Cardiac atrium fibroblast (primary cell): Measurements from ENCODE around the gene HEATR5B. TPM values are rescaled to one million over a fixed set of nuclear protein-coding genes. Genes with fewer than 3 reads are reported as not detected.

Experiments
- total RNA-seq: library from RNA; depleted of rRNA; stranded (reverse); fragments of >200 nt; gene quantifications from 2 replicates; pipeline ENCODE4 v1.2.3, GENCODE V29; 2015

Gene HEATR5B
- total RNA-seq, result 8.8 and 15.7 TPM in 2 replicates

DNA sequence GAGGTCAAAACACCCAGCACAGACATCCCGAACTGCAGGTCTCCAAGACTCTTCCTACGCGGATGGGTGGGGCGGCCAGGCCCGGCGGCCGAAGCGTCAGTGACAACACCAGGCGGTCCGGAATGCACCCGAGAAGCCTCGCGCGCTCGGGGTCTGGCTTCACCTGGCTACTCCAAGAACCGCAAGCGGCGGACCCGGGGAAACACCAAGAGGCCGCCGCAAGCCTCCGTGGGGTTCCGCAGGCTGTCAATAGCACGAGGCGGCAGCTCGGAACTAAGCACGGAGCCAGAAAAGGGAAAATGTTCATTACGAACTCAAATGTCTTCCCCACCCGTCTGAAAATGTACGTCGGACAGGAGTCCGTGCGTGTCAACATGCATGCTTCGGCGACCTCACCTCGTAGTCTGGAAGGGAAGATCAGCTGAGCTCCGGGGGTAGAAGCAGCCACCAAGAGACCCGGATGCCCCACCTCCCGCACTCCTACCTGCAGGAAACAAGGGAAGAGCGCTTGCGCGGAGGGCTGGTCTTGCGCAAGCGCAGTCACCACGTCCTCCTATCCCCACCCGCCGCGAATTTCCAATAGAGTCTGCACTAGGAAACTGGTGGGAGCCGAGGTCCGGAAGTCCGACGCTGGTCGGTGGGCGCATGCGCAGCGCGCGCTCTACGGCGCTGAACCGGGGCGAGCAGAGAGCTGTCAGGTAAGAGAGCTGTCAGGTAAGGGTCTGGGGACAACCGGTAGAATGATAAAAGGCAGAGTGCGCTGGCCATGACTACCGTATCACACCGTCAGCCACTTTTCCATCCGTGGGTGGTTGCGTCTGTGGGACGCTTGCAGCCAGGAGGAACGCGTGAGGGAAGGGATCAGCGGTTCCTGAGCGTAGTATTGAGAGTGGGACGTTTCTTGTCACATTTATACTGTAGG is at the start of gene HEATR5B, which contains the start of gene GPATCH11:
HEATR5B (minus strand) TSS at position 500 of the 922 bp plus-strand sequence. CDS start 958 bp downstream, outside the sequence.
GPATCH11 (plus strand) TSS at position 646 of the 922 bp plus-strand sequence. CDS start 3,864 bp downstream, outside the sequence.

DNA sequence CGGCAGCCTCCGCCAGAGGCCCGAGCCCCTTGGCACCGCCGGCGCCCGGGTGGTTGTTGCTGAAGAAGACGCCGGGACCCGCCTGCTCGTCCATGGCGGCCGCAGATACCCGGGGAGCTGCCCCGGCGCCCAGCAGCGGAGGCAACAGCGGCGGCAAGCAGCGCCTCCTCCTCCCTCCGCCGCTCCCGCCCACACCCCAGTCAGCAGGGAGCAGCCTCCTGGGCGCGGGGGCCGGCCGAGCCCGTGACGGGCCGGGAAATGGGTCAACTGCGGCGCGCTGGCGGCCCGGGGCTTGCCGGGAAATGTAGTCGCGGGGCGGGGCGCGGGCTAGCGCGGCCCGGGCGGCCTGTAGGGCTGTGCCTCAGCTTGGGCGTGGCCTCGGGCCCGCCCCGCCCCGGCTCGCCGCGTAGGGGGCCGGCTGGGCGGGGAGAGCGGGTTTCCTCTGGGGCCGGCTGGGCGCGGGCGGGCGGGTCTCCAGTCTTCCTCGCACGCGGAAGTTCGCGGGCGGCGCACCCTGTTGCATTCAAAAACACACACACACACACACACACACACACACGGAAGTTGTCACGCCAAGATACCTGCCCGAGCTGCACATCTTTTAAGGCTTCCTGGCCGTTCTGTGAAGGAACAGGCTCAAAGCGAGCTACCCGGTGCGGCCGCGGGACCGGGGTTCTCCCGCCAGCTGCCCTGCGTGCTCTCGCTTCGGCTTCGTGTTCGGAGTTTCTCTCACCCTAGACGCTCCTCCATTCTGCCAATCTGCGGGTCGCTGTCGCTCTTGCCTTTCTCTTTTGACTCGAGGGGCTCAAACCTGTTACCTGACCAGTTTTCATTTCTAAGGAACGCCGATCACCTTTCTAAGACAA is 117.6 kb downstream of the HEATR5B start, which contains the start of gene STRN:
STRN (minus strand) TSS at position 167 of the 866 bp plus-strand sequence; CDS start at position 94, 73 bp downstream.

Other genes with a start within 250 kb of the HEATR5B start
- 7.8 and 15.4 TPM in 2 replicates for gene STRN, start 117.8 kb downstream of the HEATR5B start, total RNA-seq
- 3.8 and 5.3 TPM in 2 replicates for gene GPATCH11, start 146 bp upstream of the HEATR5B start, total RNA-seq
- gene EIF2AK2, start 72.6 kb upstream of the HEATR5B start, total RNA-seq, result 18.3 and 25.8 TPM in 2 replicates
- gene SULT6B1, start 104.3 kb upstream of the HEATR5B start, total RNA-seq, result not detected in 2 replicates
- gene CEBPZOS, start 112.1 kb upstream of the HEATR5B start, total RNA-seq, result 15.2 and 20.4 TPM in 2 replicates
- 28.7 and 35.0 TPM in 2 replicates for gene CEBPZ, start 147.2 kb upstream of the HEATR5B start, total RNA-seq
- 9.0 and 16.8 TPM in 2 replicates for gene NDUFAF7, start 147.3 kb upstream of the HEATR5B start, total RNA-seq
- 35.6 and 58.5 TPM in 2 replicates for gene PRKD3, start 240.5 kb upstream of the HEATR5B start, total RNA-seq